ENCODE results near the gene XYLB.

The XYLB gene

DNA sequence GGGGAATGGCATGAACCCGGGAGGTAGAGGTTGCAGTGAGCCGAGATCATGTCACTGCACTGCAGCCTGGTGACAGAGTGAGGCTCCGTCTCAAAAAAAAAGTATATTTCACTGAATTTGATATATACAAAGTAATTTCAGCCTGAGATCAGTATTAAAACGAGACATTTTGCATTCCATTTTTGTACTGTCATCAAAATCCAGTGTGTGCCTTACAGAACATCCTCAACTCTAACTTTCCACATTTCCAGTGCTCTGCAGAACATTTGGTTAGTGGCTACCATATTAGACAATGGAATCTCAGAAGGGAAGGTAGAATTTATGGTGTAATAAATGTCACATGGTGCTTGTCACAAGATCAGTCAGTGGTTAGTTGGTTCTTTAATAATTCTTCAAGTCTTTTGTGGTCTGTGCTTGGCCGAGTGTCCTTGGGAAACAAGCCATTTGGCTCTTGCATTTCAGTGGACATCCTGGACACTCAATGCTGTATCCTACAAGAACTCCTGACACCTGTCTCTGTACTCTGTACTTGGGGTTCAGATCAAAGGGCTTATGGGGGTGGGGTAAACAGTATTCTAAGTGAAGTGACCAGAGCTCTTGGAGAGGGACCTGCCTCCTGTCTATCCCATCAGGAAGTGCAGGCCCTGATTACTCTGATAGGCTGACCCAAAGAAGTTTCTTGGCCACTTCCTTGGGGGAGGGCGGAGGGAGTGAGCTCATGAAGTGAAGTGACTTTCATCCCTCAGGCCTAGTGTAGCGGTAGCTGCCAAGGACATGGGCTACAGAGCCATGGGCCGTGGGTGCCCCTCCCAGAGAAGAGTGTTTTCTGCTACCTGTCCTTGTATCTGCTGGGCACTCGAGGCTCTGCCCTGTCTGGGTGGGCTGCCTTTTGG, 110.8 kb downstream of the XYLB start:
- DNase-seq, result no peak

DNA sequence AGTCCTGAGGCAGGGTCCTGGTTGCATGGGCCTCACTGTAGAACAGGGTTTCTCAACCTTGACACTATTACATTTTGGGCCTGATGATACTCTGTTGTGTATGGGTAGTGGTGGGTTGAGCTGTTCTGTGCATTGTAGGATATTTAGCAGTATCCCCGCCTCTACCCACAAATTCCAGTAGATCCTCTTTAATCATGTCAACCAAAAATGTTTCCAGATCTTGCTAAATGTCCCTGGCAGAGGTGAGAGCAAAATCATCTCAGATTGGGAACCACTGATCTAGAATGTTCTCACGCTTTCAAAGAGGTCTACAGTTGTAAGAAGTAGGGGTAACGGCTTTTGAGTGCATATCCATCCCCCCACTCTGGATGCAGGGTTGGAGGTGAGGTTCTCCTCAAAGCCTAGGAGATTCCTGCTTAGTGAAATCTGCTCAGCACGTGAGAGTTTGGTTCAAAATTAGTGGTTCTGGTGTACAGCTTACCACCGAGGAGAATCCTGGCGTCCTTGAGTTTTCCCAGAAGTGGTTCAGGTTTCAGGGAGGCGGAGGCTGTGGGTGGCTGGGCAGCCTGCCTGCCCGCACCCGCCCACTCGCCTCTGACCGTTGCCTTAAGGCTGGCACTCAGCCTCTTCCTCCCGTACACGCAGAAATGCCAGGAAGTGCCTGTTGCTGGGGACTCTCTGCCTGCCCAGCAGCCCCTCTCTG, 112.4 kb downstream of the XYLB start:
- DNase-seq, result peak in 1 of 2 experiments; percentile 9

DNA sequence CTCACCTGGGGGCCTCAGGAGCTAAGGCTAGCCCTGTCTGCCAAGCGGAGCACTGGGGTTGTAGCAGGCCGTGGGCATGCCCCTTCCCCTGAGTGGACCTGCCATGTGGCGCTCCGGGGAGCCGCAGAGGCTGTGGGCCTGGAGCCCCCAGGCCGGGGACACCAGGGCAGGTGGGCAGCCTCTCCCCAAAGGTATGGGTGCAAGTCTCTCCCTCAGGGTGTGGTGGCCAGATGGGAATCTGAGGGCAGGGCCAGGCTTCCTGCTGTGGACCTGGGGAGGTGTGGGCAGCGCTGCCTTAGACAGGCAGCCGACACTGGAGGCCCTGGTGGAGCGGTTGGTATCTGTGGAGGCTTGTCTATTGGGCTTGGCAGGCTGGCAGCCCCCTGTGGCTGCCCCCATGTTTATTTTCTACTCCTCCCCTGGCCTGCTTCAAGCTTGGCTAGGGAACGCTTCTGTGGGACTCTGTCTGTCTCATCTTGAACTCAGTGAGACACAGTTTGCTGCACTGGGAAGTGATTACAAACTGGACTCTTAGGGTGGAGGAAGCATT, 113.0 kb downstream of the XYLB start:
- no peak for DNase-seq

DNA sequence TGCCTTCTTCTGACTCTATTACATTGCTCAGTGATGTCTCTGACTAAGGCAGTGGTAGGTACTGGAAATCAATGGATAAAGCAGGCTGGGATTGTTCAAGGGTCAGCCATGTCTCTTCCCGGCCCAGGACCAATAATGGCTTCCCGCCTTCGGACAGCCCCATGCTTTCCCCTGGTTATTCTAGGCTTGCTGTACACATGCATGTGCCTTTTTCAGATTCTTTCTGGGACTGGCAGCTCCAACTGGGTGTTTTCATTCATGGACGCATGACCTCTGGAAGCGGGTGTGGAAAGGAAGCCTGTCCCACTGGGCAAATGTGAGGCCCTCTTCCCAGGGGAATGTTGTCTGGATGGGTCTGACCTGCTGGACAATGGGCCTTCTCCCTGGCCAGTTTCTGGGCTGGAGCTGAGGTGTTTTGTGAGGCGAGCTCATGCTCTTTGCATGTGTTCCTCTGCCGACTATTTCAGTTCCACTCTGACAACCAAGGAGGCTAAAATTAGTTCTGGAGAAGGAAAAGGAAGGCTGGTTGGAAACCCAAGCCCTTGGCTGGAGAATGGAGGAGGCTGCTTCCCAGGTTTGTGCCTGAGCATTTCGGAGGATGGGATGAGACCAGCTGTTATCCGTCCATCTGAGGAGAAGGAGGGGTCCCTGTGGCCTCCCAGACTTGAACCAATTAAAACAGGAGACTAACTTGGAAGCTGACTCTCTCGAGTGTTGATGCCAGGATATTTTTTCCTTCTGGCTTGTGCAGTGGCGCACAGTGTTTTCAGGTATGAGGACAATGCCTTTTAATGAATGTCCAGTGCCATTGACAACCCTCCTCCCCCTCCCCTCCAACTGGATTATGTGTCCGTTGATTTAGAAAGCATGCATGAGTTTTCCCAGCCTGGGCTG, 114.0 kb downstream of the XYLB start:
- no peak for DNase-seq
